CD4-positive, alpha-beta T cell treated with Interleukin-4 for 1 hour (primary cell): Measurements from ENCODE around the gene WLS.

Experiments
- DNase-seq, 2 donors: peaks; one replicate each; pipeline ENCODE4 v3.0.0-alpha.2; 2020 to 2022

The WLS gene

DNA sequence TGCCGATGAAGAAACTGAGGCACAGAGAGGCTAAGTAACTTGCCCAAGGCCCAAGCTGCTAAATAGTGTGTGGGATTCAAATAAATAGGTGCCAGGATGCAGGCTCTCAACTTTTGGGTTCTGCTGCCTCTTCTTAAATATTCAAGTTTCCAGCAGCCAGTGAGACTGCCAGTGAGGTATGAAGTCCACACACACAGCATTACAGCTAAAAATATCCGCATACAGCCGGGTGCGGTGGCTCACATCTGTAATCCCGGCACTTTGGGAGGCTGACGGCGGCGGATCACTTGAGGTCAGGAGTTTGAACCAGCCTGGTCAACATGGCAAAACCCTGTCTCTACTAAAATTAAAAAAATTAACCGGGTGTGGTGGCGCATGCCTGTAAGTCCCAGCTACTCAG, 103.5 kb downstream of the WLS start:
- no peak for DNase-seq

DNA sequence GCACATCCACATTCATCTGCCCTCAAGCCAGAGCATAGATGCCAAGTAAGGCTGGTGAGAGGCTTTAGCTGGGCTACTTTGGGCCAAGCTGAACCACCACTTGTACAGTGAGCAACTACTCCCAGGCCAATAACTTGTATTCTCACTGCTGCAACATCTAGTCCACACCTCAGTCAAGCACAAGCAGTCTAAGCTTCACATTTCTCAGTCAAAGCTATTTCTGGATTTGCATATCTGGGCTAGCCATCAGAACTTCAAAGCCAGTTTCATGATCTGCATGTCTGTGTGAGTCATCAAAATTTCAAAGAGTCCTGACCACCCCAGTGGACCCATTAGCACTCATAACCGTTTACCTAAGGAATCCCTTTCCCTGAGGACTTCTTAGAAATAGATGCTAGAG, 104.2 kb downstream of the WLS start:
- no peak for DNase-seq

DNA sequence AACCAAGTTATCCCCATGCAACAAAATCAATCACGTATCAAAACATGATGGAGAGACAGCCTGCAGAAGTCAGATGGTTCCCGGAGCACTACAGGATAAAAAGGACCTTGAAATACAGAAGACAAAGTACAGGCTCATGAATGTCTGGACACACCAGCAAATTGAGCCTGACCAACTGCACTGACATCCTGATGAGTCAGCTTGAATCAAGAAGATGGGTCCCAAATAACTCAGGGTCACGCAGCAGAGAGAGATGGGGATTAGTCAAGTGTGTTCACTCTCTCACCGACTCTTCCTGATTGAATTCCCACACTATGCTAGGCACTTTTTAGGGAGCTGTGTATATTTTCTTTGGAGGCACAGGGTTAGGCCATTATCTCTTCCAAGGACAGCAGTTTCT, 110.8 kb downstream of the WLS start:
- DNase-seq = no peak

DNA sequence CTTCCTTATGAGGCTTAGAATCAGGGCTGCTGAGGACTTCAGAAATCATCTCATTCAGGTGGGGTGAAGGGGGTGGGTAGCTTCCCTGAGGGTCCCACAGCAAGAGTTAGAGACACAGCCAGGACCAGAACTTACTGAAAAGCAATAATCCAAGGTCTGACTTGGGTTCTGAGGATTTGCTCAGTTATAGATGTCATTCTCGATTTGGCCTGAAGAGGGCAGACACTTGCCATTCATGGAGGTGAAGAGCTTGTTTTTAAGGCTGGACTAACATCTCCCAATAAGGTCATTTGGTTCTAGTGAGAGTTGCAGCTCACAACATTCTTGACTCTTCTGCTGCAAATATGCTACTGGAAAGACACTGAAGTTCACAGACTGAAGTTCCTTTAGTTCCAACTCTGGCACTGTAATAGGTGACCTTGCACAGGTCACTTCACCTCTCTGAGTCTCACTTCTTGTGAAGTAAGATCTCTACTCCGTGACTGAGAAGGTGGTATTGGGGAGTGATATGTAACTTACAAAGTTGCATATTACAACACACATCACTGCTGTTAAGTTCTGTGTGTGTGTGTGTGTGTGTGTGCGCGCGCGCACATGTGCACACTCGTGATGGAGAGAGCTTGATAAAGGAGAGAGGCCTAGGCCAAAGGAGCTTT, 112.1 kb downstream of the WLS start:
- DNase-seq = peak in 1 of 2 donors; percentile 38

DNA sequence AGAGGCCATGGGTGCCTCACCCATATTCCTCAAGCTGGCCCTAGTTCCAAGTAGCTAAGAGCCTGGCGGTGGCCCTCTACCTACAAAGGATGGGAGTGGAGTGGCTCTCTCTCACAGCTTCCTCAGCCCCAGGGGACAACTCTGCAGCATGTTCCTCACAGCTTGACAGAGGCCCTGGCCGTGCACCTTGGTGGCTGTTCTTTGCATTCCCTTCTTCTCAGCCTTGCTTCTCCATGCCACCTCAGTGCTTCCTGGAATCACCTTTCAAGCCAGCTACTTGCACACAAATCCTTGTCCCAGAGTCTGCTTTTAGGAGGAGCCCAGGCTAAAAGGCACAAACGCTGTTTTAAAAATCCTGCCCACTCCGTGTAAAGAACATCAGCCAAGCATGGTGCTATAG, 112.9 kb downstream of the WLS start:
- no peak for DNase-seq

DNA sequence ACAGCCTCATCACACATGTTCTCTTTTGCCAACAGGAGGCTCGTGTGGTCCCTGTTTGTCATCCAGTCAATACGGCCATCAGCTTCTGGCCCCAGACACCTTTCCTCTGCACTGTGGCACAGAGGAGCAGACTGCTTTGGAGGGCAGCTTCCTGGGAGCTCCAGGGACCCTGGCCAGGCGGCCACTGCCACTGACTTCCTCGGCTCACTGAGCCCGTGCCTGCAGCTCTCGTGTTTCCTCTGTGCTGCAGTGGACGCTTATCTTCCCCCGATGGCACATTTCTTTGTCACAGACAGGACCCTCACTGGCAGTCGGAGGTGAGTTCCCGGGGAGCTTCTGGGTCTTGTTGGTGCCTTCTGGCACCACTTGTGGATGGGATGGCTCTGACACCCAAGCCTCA, 114.9 kb downstream of the WLS start:
- DNase-seq = no peak

DNA sequence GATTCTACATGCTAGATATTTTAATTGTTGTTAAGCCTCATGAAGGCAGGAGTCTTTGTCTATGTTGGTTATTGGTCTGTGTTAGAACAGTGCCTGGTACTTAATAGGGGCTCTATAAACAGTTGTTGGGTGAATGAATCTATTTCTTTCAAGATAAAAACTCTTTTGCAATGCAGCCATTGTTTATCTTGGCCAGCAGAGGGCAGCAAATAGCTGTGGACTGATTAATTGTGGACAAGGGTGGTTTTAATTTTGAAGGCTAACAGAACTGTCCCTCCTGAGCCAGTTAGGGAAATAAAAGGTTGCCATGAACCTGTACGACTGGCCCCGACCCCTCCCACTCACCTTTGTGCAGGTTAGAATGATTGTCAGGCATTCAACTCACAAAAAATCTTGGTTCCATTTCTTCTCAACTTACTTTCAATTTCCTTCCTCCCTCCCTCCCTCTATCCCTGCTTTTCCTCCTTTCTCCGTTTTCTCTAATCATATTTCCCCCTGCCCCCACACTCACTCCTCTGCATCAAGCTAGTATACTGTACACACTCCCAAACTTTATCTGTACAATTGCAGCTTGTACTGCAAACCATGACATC, 115.6 kb downstream of the WLS start:
- peak; percentile 29 to 46 for DNase-seq

DNA sequence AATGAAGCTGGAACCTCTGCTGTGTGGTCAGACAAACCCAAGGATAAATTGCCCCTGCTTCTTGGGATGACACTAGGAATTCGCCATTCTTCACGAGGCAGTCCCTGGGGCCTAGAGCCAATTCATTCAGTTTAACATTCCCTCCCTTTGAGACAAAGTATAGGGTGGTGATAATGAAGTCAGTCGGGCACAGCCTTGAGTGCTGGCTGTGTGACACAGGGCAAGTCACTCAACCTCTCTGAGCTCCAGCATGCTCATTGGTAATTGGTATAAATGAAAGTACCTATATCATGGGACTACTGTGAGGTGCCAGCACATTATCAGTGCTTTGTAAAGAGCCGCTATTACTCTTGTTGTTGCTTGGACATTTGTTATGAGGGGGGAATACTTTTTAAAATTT, 117.0 kb downstream of the WLS start:
- no peak for DNase-seq

DNA sequence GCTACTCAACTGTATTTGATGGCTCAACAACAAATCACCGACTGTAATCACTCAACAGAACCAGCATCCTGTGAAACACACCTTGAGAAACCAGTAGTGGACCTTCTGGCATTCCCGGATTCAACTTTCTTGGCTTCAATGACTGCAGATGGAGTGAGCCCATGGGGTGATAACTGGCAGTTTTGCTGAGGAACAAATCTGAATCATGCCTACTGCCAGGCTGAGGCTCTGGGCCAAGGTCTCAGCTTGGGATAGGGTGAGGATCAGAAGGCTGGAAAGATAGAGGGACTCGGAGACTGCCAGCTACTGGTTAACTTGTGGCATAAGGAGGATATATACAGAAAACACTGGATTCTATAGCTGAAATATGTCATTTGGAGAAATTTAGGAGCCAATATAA, 118.4 kb downstream of the WLS start:
- DNase-seq = no peak

DNA sequence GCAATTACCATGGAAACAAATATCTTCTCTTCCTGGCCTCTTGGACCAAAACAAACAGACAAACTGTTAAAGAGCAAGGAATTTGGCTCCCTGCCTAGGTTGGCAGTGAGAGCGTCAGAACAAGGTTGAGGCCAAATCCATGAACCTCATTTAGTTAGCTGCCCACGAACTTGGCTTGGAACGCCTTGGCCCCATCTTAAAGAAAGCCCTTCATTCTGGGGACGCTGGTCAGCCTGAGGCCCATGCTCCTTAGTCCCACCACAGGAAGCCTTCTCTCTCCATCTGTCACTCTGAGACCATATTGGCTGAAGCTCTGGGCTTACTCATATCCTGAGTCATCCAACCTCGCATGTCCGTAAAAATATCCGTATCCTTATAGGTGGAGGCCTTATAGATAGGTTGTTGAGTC, 119.5 kb downstream of the WLS start:
- DNase-seq = no peak

DNA sequence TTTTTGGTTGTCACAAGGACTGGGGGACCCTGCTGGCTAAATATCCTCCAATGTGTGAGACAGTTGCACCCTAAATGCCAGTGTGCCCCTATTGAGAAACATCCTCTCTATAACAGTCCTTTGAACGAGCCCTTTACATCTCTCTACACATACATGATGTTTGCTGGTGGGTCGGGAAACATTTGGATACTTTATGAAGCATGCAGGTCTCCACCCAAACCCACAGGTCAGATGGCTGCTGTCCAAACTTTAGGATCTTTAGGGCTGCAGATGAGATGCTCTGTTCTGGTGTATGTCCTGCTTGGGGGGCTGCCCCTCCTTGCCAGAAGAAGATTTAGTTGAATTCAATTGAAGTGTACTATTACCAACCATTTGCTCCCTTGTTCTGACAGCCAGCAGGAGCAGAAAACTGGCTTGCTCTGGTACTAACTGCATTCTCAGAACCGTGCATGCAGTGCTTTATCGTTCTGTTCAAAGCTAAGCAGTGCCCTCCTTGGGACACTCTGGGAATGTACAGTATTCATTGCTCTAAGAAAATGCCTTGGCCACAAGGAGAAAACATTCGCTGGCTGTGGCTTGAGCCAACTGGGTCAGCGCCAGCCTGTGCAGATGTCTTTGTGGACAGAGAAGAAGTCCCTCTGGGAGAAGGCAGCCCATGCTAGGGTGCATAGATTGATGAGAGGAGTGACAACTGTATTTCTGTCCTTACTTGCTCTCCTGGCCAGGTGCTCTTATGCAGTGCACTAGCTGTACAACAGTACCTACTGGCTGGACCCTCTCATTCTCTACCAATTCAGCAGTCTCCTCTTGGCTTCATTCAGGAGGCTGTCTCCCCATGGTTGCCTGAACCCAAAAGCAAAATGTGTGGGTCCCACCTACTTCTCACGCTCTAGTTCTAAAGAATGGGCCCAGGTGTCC, 120.5 kb downstream of the WLS start:
- no peak for DNase-seq

DNA sequence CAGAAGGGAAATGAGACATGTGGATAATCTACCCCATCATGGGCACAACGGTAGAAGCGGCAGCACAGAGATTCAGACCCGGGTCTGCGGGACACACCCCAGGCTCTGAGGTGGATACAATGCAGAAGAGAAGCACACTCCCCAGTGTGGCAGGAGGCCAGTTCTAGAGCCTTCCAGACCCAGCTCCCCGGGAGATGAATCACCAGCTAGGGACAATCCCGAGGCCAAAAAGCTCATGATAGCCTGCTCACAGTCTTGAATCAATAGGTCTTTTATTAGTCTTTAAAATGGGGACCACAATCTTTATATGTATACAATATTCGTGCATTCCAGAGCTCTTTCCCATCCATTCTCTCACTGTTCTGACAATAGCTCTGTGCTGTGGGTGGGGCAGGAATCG, 124.6 kb downstream of the WLS start:
- DNase-seq = no peak

DNA sequence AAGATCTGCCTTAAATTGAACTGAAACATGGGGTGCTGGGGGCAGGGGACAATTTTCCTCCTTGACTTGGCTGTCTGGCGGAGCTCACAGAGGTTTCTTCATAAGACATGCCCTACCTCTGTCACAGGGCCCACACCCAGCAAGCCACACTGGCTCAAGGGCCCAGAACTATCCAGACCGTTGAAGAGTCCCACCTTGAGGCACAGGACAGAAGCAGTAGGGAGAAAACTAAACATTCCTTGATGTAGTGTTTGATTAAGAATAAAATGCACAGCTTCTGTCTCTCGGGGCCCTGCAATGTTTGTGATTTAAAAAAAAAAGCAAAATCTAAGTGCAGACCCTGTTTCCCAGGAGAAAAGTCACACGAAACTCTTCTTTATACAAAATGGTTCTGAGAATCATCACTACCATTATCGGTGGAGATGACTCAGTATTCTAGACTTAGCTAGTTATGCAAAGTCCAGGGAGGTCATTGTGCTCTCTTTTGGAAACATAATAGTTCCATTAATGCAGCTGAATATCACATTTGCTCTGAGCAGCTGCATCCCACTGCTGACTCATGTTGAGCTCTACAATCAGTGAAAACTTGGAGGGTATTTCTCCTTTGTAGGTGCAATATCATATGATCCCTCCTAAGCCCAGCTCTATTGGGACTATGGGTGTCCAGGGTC, 128.3 kb downstream of the WLS start:
- DNase-seq = no peak

DNA sequence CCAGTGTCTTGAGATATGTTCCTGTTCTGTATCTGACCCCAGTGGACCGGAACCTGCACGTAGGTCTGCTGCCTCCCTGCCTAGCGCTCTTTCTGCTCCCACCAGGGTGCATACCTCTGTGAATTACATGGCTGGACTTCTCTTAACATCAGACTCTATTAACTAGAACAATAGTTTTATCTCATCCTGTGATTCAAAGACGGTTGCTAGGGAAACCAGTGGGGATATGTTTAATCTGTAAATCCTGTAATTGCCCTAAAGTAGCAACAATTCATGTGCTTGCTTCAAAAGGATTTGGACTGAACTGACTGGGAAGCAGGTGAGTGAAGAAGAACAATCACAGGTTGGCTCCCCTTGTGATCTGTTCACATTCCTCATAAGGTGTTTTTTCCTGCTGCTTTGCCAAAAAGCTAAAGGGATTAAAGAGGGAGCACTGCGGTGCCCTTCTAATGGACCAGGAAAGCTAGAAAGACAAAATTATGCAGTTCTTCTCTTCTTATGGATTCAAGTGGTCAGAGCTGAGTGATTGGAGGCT, 129.2 kb downstream of the WLS start:
- no peak for DNase-seq

DNA sequence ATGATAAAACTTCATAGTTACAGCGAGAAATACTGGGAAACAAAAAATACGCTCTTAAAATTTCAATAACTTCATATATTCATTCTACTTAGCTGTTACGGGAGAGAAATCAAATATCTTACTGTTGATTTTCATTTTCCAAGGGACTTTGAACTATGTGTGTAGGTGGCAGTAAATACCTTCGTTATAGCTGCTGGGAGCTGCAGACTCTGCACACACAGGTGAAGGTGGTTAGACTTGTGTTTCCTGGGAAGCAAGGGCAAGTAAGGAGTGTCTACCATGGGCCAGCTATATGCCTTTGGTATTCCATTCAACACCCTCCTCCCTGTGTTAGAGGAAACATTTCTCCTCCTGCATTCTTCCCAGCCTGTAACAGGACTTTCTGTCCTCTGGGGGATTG, 130.5 kb downstream of the WLS start:
- no peak for DNase-seq

DNA sequence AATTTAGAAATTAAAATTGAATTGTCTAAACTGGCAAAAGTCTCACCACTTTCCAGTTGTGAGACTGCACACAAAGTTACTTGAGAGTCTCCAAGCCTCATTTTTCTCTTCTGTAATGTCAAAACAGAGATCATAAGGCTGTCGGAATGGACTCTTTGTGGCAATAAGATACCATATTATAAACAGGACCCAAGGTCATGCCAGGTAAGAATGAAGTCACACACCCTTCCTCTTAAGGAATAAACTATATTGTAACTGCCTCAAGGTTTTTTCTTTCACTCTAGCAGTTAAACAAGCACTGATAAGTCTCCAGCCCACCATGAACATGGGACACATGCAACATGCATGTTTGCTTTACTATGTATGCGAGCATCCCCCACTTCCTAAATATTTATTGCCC, 131.8 kb downstream of the WLS start:
- no peak for DNase-seq

DNA sequence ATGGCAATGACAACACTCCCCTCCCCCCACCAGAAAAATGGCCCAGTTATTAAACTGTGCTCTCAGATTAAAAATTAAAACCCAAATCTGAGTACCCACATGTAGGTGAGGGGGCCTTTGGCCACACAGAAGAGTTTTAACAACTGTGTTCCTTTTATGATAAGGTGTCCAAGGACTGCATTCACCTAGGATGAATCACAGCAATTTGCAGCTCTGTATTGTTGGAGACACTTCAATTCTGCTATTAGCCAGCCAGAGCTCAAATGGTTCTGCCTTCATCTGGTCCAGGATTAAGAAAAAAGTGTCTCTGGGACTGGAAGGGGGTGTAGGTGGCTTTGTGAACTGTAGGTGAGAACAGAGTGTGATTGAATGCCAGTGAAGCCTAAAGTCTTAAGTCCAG, 138.6 kb downstream of the WLS start:
- no peak for DNase-seq

DNA sequence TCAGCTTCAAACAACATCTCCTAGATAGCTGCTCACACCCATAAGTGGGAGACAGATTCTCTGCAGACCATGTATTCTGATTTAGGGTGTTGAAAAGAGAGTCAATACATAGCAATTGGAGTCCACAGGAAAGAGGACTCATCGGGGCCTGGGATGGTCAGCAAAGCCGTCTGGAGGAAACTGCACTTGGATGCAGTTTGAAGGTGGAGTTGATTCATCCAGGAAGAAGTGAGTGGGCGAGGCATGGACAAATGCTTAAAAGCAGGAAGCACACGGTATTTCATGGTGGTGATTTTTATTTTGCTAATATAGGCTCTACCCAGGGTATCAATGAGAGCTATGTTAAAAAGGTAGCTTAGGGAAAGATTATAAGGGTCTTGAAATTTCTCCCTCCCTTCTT, 145.1 kb downstream of the WLS start:
- no peak for DNase-seq

DNA sequence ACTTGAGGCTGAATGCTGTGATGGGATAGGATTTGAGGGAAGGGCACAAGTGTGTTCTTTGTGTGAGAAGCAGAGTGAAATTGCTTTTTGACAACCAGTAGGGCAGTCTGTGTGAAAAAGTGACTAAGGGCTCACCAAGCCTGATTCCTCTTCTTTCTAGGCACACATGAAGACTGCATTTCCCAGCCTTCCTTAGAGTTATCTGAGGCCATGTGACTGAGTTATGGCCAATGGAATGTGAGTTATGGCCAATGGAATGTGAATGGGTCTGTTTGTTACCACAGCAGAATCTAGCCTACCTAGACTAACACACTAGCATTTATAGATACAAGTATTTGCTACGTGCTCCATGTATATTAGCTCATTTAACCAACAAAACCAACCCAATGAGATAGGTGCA, 146.6 kb downstream of the WLS start:
- no peak for DNase-seq

DNA sequence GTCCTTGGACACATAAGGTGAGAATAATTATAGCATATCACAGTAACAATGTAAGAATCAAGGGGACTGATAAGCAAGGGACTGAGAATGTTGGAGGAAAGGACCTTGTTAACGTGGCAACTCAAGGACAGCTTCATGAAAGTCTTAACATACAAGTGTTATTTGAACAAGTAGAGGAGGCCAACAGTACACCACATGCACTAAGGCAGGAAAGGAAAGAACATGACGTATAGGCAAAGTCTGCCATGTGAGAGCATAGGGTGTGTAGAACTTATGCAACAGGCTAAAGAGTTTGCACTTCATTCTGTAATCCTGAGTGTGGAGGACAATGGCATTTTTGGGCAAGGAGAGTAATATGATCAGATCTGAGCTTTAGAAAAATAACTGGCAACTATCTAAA, 148.6 kb downstream of the WLS start:
- DNase-seq = no peak

DNA sequence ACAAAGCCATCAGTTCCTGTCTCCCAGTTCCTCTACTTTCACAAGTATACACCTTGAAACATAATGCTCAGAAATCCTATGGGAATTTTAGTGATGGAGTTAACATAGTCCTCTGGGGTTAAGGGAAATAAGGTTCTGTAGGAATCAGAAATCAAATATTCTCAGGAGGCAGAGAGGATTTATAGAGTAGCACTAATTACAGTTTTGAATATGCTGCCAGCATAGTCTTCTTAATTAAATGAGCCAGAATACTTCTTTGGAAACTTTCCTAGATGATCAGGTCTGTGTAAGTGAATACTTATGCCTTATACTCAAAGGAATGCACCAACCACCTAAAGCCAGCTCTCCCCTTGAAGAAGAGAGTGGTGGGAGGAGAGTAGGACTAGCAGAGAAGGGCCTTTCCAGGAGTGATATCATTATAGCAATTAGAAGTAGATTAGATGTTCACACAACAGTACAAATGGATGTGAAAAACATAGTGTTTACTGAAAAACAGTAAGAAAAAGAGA, 150.5 kb downstream of the WLS start:
- no peak for DNase-seq

DNA sequence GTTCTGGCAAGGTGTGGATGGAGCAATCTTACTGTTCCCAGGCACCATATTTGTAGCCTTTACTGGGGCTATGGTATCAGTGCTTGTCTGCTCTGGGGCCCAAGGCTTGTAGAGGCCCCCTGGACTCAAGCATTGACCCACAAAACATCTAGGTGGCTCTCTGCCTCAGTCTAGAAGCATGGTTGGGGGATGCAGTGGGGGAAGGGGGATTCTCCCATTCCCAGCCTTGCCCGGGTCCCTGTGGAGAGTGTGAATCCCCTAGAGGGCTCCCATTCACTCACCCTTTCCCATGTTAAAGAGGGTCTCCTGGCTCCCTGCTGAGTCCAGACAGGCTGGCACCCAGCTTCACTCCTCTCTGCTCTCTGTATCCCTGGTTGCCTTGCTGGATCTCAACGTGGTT, 153.7 kb downstream of the WLS start:
- no peak for DNase-seq
